Measurements from ENCODE around the gene MXI1.
A peak's percentile ranks its signal among the peaks of the same experiment; 100 is the strongest.

Gene MXI1

GRCh38 chr10:110225756-110226542 is 18.5 kb downstream of the MXI1 start:
- peak; percentile 77 for TF ChIP-seq CTCF (IDR thresholded peaks at IDR 0.05; ENCODE audit: poor library complexity, severe bottlenecking)
- H3K27ac ChIP-seq (ENCODE audit: poor library complexity, severe bottlenecking): peak overlapping the region; percentile 55
- H3K27me3 ChIP-seq (ENCODE audit: insufficient read depth, poor library complexity, severe bottlenecking): no peaks in the 10 kb centered on the region
- peak; percentile 90 for DNase-seq (ENCODE audit: low spot score)
- H3K9me3 ChIP-seq (ENCODE audit: severe bottlenecking): no peaks in the 10 kb centered on the region
- peak; percentile 81 for ATAC-seq (ENCODE audit: low read depth)
- no peaks in the 10 kb centered on the region; the same call in 1 of the 2 replicates for H3K36me3 ChIP-seq (ENCODE audit: low read depth)
- H3K4me1 ChIP-seq (ENCODE audit: insufficient read depth, poor library complexity, severe bottlenecking): peaks cover 5% of the 10 kb centered on the region
- peak overlapping the region; percentile 99 for H3K4me3 ChIP-seq (ENCODE audit: severe bottlenecking)

DNA sequence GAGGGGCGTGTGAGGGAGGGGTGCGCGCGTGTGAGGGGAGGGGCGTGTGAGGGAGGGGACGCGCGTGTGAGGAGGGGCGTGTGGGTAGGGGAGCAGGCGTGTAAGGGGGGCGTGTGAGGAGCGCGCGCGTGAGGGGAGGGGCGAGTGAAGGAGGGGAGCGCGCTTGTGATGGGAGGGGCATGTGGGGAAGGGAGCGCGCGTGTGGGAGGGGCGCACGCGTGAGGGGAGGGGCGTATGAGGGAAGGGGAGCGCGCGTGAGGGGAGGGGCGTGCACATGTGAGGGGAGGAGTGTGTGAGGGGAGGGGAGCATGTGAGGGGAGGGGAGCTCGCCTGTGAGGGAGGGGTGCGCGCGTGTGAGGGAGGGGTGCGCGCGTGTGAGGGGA is 19.1 kb downstream of the MXI1 start:
- H3K4me1 ChIP-seq (ENCODE audit: insufficient read depth, poor library complexity, severe bottlenecking): peaks cover 5% of the 10 kb centered on the region
- DNase-seq (ENCODE audit: low spot score) (peak; percentile 81), ATAC-seq (ENCODE audit: low read depth) (no peak)
- no peaks in the 10 kb centered on the region for H3K9me3 ChIP-seq (ENCODE audit: severe bottlenecking)
- no peak for TF ChIP-seq CTCF (IDR thresholded peaks at IDR 0.05; ENCODE audit: poor library complexity, severe bottlenecking)
- H3K36me3 ChIP-seq (ENCODE audit: low read depth): no peaks in the 10 kb centered on the region; the same call in 1 of the 2 replicates
- no peak overlapping the region for H3K4me3 ChIP-seq (ENCODE audit: severe bottlenecking)
- H3K27ac ChIP-seq (ENCODE audit: poor library complexity, severe bottlenecking): peak overlapping the region; percentile 55
- no peaks in the 10 kb centered on the region for H3K27me3 ChIP-seq (ENCODE audit: insufficient read depth, poor library complexity, severe bottlenecking)

GRCh38 chr10:110226926-110227641 is 19.7 kb downstream of the MXI1 start:
- Histone ChIP-seq H3K4me3 (ENCODE audit: severe bottlenecking) (peak overlapping the region; percentile 38), H3K27ac (ENCODE audit: poor library complexity, severe bottlenecking) (peak overlapping the region; percentile 55), H3K36me3 (ENCODE audit: low read depth) (no peaks in the 10 kb centered on the region; the same call in 1 of the 2 replicates), H3K27me3 (ENCODE audit: insufficient read depth, poor library complexity, severe bottlenecking) (no peaks in the 10 kb centered on the region), H3K9me3 (ENCODE audit: severe bottlenecking) (no peaks in the 10 kb centered on the region), H3K4me1 (ENCODE audit: insufficient read depth, poor library complexity, severe bottlenecking) (peaks cover 4% of the 10 kb centered on the region)
- DNase-seq (ENCODE audit: low spot score): no peak
- TF ChIP-seq CTCF (IDR thresholded peaks at IDR 0.05; ENCODE audit: poor library complexity, severe bottlenecking): no peak
- peak; percentile 63 for ATAC-seq (ENCODE audit: low read depth)

DNA sequence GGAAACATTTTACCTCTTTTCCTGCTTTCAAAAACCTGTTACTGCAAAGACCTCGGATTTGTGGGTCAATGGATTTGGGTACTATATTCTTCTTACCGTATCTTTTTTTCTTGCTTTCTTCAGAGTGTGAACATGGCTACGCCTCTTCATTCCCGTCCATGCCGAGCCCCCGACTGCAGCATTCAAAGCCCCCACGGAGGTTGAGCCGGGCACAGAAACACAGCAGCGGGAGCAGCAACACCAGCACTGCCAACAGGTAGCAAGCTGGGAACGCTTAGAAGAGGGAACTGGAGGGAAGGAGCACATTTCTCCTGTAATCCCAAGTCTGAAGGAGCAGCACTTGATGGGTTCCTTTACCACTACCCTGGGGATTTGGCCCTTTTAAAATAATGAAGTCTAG is 20.7 kb downstream of the MXI1 start:
- ATAC-seq (ENCODE audit: low read depth) (no peak), DNase-seq (ENCODE audit: low spot score) (no peak)
- H3K9me3 ChIP-seq (ENCODE audit: severe bottlenecking): no peaks in the 10 kb centered on the region
- H3K4me1 ChIP-seq (ENCODE audit: insufficient read depth, poor library complexity, severe bottlenecking): no peaks in the 10 kb centered on the region
- no peak overlapping the region for H3K4me3 ChIP-seq (ENCODE audit: severe bottlenecking)
- no peak for TF ChIP-seq CTCF (IDR thresholded peaks at IDR 0.05; ENCODE audit: poor library complexity, severe bottlenecking)
- H3K27me3 ChIP-seq (ENCODE audit: insufficient read depth, poor library complexity, severe bottlenecking): no peaks in the 10 kb centered on the region
- no peaks in the 10 kb centered on the region; the same call in 1 of the 2 replicates for H3K36me3 ChIP-seq (ENCODE audit: low read depth)
- H3K27ac ChIP-seq (ENCODE audit: poor library complexity, severe bottlenecking): no peak overlapping the region

Data from RWPE2 (cell line).